Measurements from ENCODE around the gene SPAG7.

SPAG7 gene

GRCh38 chr17:4967539-4968485 is at the start of gene SPAG7:
Gene SPAG7 (minus strand): TSS chr17:4967817. CDS start chr17:4967804, 13 bp downstream.
- DNase-seq = peak; percentile 93

GRCh38 chr17:5014357-5014756 is 46.7 kb upstream of the SPAG7 start:
- DNase-seq = no peak

DNA sequence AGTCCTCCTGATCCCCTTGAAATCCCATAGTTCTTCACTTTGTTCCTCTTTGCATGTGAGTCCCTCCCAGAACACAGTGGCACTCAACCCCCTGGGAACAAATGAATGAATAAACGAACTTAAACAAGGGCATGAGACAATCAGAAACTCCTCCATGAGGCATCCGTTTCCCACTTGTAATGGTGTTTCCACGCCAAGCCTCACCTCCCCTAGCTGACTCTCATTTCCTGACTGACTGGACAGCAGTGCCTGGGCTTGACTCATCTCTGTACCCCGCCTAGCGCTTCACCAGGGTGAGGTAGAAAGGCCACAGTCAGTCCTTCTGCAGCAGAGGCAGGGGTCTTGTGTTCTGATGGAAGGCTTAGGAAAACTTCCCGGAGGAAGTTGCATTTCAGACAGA is 44.3 kb upstream of the SPAG7 start:
- no peak for DNase-seq

GRCh38 chr17:5003214-5003867 is 35.7 kb upstream of the SPAG7 start:
- no peak for DNase-seq

DNA sequence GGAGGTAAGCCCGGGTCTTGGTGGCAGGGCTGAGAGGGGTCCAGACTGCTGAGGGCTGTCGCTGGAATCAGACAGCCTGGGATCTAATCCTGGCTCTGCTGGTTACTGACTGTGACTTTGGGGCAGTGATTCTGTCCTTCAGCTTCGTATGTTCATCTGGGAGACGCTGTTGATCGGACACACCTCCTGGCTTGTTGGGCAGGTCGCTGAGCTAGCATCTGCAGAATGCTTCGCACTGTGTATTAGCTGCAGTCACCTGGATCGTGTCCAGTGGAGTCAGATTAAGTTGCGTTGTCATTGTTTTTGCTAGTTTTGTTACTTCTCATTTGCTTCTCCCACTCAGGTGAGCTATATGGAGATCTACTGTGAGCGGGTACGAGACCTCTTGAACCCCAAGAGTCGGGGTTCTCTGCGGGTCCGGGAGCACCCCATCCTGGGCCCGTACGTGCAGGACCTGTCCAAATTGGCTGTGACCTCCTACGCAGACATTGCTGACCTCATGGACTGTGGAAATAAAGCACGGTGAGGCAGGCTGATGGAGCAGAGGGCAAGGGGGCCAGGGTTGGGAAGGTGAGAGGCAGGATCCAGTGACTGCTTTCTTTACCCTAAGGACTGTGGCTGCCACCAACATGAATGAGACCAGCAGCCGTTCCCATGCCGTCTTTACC is 34.6 kb upstream of the SPAG7 start:
- no peak for DNase-seq

GRCh38 chr17:5000237-5000639 is 32.6 kb upstream of the SPAG7 start:
- DNase-seq = no peak

- no peak for DNase-seq
These were observed 31.9 kb upstream of the SPAG7 start for GRCh38 chr17:4999430-5000093.

GRCh38 chr17:4998732-4999429 is 31.3 kb upstream of the SPAG7 start:
- no peak for DNase-seq

DNA sequence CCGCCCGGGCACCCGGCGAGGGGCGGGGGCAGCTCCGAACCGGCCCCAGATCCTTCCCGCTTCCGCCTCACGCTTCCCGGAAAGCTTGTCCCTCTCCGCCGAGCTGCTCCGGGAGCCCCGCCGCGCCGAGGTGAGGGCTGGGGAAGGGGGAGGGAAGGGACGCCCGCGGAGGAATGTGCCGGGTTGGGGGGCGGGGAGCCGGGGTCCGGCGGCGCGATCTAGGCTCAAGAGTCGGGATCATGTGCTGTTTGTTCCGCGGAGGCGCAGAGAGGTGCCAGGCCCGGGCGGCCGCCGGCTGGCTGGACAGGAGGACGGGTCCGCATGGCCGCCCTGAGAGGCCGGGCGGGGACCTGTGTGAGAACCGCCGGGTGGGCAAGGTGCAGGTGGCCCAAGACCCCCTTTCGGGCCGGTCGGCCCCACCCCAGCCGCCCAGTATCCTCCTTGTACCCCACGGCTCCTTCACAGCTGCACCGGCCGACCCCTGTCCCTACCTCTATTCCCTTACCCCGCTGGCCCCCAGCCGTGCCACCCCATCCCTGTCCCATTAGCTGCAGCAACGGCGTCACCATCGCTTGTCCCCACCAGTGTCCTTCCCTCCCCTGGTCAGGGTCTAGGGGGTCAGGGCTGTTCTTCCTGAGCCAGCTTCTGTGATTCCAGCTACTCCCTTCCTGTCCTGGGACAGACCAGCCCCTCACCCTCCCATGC is 30.6 kb upstream of the SPAG7 start:
- no peak for DNase-seq

DNA sequence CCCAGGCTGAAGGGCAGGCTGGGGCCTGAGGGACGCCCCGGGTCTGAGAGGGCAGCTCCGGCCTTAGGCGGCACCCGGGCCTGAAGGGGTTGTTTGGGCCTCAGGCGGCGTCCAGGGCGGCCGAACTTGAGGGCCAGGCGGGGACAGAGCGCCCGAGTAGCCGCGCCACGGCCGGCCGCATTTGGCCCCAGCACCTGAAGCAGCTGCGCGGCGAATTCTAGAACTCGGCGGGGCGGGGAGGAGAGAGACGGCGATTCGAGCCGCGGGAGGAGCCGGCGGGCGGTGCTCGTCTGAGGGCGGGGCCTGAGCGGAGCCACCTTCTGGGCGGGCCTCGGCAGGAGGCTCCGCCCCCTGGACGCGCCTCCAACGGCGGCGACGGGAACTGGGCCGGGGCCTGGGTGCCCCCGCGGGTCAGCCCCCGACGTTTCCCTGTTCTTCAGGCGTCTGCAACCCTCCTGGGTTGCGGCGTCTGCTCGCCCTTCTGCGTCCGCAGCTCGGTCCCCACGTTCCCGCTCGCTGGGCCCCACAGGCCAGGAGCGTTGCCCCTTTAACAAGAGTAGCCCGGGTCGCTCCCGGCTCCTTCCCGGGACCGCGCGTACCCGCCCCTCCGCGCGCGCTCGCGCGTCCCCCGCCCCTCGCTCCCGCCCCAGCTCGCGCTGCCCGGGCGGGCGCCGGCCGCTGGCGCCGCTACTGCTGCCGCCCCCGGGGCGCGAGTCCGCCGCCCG is 29.8 kb upstream of the SPAG7 start, which contains the start of the genes INCA1 and KIF1C:
INCA1 (minus strand) TSS at position 221 of the 725 bp plus-strand sequence. CDS start 3,085 bp downstream, outside the sequence.
KIF1C (plus strand) TSS at position 649 of the 725 bp plus-strand sequence. CDS start 2,297 bp downstream, outside the sequence.
- peak; percentile 88 for DNase-seq

DNA sequence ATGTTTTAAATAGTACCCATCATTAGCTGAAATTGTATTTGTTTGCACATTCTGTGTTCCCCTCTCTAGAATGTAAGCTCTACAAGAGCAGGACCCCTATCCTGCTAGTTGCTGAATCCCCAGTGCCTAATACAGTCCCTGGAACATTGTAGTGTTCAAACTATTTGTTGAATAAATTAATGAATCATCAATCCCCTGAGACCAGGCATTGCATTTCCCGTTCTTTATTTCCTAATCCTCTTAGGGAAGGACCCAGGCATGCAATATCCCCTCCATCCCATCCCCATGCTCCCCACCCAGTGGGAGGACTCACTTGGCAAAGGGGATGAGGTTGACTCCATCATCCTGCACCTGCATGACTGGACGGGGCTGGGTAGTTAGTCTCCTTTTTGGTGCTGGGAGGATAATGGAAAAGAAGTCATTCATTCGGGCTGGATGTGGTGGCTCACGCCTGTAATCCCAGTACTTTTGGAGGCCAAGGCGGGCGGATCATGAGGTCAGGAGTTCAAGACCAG is 26.5 kb upstream of the SPAG7 start:
- DNase-seq = no peak

DNA sequence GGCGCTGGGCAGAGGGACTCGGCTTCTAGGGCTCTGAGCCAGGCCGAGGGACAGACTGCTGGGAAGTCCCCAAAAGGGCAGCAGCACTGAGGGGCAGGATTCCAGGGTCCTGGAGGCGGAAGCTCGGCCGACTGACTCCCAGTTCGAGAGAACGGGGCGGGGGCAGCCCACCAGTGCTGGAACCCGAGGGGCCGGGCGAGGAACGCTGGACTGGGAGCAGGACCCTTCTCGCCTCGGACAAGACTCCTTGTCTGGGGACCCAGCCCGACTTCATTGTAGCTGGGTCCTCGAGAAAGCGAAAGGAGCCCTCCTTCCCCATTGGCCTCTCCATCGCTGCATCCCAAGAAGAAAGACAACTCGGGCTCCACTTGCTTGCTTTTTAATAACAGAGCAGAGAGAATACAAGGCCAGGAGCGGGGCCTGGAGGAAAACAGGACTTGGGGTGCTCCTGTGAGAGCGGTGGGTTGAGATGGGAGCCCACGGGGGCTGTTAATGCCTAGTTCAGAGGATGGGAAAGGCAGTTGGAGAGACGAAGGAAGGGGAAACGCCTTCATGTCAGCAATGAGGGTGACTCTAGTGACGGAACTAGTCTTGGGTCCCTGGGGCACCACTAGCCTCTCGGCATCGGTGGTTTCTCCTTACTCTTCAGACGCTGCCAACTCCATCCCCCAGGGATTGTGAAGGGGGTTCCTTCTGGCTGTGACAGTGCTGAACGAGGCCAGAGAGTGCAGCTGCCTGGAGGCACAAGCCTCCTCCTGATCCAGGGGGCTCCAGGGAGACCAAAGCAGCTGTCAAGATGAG is 20.4 kb upstream of the SPAG7 start:
- no peak for DNase-seq

GRCh38 chr17:4986951-4987766 is 19.5 kb upstream of the SPAG7 start, which contains the start of gene CAMTA2:
Gene CAMTA2 (minus strand): TSS chr17:4987675. CDS start chr17:4986222, 1,453 bp downstream.
- peak; percentile 84 for DNase-seq

- DNase-seq = no peak
These were observed 18.8 kb upstream of the SPAG7 start for GRCh38 chr17:4986403-4986802.

DNA sequence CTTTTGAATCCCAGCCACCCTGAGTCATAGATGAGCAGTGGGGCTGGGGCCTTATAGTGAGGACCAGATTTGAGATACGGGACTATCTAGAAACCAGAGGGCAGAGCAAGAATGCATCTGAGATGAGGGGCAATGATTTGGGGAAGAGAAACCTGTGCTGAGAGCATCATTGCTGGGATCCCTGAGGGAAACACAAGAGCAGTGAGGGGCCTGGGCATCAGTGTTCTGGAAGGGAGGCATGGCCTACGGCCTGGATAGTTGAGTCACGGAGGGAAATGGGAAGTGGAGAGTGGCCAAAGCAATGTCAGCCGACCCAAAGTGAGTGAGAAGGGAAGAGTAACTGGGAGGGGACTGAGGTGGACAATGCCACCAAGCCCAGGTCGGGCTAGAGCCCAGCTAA is 14.7 kb upstream of the SPAG7 start:
- DNase-seq = no peak

- no peak for DNase-seq
These were observed 13.1 kb upstream of the SPAG7 start for GRCh38 chr17:4980644-4981216.

DNA sequence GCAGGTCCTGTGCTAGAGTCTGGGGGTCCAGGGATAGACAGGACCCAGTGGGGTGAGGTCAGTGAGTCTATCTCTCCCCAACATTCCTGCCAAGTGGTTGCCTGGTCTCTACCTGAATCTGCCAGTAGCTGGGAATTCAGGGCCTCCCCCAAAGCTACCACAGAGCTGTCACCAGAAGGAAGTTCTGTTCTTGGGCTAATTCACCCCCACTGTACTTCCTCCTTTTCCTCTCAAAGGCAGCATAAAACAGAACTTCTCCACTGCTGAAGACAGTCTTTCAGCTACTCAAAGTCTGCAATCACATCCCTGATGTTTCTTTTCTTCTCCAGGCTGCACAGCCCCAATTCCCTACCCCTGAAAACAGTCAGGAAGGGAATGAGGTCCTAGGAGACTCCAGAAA is 11.1 kb upstream of the SPAG7 start:
- no peak for DNase-seq

DNA sequence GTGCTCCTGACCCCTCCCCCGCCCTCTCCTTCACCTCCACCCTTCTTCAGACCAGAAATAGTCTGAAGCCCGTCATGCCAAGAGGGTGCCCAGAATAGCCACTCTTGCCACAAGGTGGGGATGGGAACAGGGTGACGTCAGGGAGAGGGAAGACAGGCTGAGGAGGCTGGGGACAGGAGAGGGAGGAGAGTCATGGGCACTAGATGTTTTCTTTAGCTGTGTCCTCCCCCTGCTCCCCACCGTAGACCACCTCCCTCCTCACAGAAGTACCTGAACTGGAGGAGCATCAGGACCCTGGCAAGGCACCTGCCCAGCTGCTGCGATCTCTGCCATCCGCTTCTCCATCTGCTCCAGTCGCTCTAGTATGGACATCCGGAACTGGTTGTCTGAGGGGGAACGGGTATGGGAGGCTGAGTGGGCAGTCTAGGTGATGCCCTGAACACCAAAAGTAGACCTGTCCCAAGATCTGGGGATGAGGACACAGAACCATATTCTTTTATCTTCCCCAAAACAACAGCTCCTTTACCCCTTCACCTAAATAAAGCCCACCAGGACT is 6.6 kb upstream of the SPAG7 start:
- no peak for DNase-seq
